AG09319 (cell line): ENCODE data around the gene SEMA3C.

Experiments used
- DNase-seq: peaks from one replicate; pipeline ENCODE4 v3.0.0-alpha.2; 2010; ENCODE audit warnings: low read depth; ENCODE audit errors: extremely low read depth
- CTCF ChIP-seq: IDR thresholded peaks from 2 replicates; pipeline ENCODE4 v1.5.1; 2011; ENCODE audit warnings: low read depth, mild to moderate bottlenecking, inconsistent platforms, low read length, moderate library complexity

SEMA3C gene

DNA sequence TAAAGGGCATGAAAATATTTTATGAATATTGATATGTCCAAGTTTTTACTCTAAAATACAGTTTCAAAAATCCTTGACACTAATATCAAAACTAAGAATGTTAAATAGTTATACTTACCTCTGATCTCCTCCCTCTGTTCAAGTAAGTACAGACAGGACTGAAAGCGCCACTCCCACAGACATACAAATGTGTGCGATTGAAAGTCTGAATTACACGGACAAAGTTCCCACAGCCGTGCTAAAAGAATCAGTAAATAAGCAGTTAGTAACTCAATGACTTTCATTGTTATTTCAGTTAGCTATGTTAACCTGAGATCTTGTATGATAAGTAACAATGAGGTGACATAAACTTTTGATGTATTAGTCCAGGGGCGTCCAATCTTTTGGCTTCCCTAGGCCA is 100.7 kb downstream of the SEMA3C start:
- TF ChIP-seq CTCF, result no peak

GRCh38 chr7:80816806-80817205 is 102.0 kb downstream of the SEMA3C start:
- TF ChIP-seq CTCF, result no peak
- DNase-seq, result no peak

More for the DNA sequence above, 100.7 kb downstream of the SEMA3C start:
- DNase-seq, result no peak

DNA sequence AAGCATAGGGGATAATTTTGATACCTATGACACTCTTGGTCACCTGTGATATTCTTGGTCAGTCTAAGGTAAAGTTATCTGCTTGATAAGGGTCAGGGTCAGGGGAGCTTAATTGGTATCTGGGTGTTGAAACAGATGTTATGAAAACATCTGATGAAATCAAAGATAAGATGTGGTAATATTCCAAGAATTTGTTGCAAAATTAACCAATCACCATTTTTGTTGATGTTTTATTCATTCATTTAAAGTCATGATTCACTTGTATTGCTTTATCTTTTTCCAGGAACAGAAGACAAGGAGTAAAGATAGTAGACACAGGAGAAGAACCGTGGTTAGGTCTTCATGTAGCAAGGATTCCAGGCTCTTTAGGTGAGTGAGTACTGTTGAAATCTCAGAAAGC is 103.1 kb downstream of the SEMA3C start:
- DNase-seq, result no peak
- no peak for TF ChIP-seq CTCF

GRCh38 chr7:80809545-80809944 is 109.3 kb downstream of the SEMA3C start:
- DNase-seq, result no peak
- TF ChIP-seq CTCF, result no peak

GRCh38 chr7:80807166-80807900 is 111.5 kb downstream of the SEMA3C start:
- no peak for DNase-seq
- no peak for TF ChIP-seq CTCF

- no peak for DNase-seq
Measured at GRCh38 chr7:80806663-80807062, 112.2 kb downstream of the SEMA3C start.

More at GRCh38 chr7:80806663-80807062, 112.2 kb downstream of the SEMA3C start:
- TF ChIP-seq CTCF, result no peak
